DMS 273 (cell line): ENCODE results near the gene ITPK1.
A peak's percentile ranks its signal among the peaks of the same experiment; 100 is the strongest.

Experiments used
- DNase-seq: peaks from one replicate; lab custom pipeline; 2025; ENCODE audit not compliant: unreplicated experiment; lab: John Stamatoyannopoulos, UW

ITPK1 gene

GRCh38 chr14:92993302-92993701 lies 122.4 kb downstream of the ITPK1 start:
- DNase-seq = no peak

GRCh38 chr14:92991536-92991935 lies 124.2 kb downstream of the ITPK1 start:
- DNase-seq = no peak

- DNase-seq = peak; percentile 23
These were observed 125.0 kb downstream of the ITPK1 start for GRCh38 chr14:92990456-92991430.

- DNase-seq = peak; percentile 92
These were observed 126.7 kb downstream of the ITPK1 start for GRCh38 chr14:92988786-92989755.

DNA sequence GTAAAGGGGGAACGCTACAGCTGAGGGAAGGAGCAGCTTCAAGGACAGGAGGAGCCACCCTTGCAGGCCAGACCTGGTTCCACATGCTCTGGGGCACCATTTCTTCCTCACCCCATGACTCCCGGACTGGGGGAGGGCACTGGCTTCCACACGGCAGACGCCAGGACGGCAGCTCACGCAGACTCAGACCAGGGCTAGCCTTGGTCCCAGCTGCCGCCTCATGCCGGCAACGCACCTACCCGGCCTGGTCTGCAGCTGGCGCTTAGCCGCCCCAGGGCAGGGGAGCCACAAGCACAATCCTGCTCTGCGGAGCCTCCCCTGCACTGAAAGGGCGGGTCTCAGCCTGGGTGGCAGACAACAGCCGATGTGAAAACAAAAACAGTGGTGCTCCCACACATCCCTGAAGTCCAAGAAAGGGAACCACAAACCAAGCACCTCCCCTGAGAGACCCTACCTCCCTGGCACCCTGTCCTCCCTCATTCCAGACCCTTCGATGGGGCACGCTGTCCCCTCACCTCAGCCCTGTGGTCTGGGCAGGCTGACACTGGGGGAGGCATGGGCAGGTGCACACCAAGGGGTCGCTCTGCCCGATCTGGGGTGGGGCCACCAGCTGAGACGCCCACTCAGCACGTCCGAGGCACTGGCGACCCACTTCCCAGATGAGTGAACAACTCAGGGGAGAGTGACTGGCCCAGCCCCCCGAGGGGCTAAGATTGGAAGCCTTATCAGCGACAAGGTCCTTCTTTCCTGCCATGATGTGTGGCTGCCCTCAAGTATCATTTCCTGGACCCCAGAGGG lies 127.8 kb downstream of the ITPK1 start:
- peak; percentile 88 for DNase-seq

GRCh38 chr14:92987148-92987570 lies 128.6 kb downstream of the ITPK1 start:
- no peak for DNase-seq

- peak; percentile 90 for DNase-seq
These were observed 129.2 kb downstream of the ITPK1 start for GRCh38 chr14:92986254-92987147.

GRCh38 chr14:92985521-92985920 lies 130.2 kb downstream of the ITPK1 start:
- no peak for DNase-seq

GRCh38 chr14:92984896-92985295 lies 130.8 kb downstream of the ITPK1 start:
- no peak for DNase-seq

DNA sequence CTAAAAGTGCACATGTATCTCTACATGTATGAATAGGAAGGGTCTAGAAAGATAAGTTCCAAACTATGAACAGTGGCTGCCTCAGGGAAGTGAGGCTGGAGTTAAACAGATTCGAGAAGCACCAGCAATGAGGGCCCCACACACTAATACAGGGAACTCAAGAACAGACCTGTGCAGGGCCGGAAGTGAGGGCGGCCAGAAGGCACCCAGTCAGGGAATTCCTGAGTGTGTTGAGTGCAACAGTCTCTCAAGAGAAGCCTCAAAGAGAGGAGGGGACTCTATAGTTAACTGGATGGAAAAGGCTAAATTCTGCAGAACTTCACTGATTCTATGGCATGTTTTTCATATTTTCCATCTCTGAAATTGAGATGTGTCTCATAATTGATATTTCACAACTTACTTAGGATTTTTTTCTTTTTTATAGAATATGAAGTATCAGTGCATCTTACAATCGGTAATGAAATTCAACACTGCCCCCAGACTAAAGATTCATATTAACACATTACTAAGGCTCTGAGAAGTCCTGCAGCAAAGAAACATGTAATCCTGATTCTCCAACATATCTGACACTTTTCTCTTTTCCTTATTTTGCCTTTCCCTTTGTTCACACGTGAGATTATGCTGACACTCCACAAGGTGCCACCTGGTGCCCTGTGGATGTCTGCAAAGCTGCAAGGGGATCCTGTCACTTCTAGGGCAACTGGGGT lies 131.5 kb downstream of the ITPK1 start:
- no peak for DNase-seq

DNA sequence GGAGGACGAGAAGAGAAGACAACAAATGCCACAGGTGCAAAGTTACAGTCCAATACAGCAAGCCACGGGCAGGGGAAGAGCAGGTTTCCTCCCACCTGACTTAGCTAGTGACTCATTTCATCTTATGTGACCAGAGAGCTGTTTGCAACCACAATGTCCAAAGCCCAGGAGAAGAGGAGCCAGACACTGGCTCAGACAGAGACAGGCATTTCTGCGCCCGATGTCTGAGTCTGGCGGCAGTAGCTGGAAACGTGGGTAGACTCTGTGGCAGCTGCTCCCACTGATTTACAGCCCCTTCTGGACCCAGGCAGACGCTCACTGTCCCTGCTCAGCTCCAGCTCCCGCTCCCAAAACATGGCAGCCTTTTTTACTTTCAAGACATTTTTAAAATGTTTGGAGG lies 132.8 kb downstream of the ITPK1 start:
- DNase-seq = no peak

DNA sequence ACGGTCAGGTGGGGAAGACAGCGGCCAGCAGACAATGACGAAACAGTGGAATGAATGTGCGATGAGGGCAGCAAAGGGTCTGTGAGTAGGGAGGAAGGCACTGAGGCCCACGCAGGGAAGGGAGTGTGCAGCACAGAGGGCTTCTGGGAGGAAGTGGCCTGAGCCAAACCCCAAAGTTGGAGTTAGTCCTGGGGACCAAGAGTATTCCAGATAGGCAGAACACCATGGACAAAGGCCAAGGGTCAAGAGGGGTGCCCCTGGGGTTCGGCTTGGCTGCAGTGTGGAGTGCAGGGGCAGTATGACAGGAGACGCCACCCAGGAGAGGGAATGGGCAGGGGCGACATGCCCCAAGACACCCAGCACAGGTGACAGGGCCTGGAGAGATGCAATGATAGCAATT lies 134.0 kb downstream of the ITPK1 start:
- DNase-seq = no peak

DNA sequence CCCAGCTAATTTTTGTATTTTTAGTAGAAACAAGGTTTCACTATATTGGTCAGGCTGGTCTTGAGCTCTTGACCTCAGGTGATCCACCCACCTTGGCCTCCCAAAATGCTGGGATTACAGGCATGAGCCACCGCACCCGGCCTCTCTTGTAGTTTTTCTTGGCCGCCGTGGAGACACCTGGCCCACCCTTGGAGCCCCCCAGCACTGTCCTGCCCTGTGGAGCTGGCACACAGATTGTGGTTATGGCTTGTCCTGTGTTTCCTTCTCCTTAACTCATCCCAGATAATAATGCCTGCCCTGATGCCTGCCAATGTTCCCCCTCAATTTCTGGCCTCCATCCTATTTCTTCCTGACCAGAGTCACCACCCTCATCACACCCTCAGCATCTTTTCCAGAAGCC lies 134.9 kb downstream of the ITPK1 start:
- DNase-seq = no peak

GRCh38 chr14:92978229-92979021 lies 137.3 kb downstream of the ITPK1 start:
- DNase-seq = peak; percentile 15

DNA sequence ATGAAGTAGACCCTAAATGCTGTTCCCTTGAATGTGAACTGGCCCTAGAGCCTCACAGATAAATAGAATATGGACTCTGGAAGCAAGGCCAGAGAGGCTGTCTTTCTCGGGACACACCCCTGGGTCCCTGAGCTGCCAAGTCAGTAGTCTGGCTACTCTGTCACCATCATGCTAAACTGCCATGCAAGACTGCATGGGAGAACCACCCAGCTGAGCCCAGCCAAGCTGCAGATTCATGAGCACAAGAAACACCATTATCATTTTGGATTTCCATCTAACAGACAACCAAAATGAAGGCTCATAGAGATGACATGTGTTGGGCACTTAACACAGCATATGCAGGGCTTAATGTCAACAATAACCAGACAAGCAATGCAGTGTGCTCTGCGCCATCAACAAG lies 139.5 kb downstream of the ITPK1 start:
- DNase-seq = no peak

DNA sequence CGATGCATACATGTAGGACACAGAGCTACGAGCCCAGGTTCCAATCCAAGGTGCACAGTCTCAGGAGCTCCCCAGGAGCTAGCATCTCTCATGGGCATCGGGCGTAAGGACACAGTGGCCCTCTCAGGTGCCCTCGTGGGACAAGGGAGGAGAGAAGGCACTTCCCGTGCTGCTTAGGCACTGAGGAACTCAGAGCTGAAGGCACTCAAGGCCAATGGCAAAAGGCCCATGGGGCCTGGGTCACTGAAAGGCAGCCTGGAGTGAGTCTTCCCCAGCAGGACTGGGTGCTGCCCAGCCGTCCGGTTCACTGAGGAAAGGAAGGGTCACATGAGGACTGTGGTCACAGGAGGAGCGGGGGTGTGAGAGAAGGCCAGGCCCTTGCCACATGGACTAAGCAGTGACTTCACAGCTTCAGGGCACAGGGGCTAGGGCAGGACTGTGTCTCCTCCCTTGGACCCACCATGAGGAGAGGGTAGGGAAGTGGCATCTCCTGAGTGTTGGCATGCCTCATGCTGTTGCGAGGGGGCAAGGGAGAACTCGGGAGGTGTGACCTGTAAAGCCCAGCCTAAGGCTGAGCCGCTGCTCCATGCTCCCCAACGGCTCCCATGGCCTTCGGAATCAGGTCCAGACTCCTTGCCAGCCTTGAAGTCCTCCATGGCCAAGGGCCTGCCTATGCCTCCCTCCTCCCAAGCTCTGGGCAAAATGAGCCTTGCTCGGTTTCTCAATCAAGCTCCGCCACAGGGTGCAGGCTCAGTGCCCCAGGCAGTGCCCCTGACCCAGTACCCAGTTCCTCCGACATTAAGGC lies 141.0 kb downstream of the ITPK1 start:
- no peak for DNase-seq

DNA sequence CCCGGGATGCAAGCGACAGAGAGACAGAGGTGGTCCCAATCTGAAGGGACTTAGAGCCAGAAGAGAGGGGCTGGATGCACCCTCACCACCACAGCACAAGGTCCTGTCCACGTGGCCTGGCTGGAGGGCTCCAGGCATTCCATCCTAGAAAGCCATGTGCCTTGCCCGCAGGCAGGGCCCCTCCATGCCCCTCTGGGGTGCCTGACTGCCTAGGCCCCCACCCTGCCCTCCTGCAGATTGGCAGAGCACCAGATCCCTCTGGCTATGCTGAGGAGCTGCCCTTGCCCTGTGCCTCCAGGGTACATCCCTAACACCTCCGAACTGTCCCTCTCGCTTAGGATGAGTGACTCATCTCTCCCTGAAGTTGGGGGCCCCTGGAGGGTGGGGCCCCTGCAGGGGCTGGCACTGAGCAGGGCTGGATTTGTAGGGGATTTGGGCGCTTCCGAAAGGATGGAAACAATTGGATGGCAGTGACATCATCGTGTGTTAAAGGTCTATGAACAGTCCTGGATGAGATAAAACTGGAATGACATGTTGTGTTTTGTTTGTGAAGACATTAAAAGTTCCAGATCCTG lies 141.8 kb downstream of the ITPK1 start:
- no peak for DNase-seq
